Ureter (tissue), 1 donor: ENCODE results near the gene LAMA5. TPM values are rescaled to one million over a fixed set of nuclear protein-coding genes. Genes with fewer than 3 reads are reported as not detected.

Experiments
- DNase-seq: peaks from one replicate; pipeline ENCODE4 v3.0.0-alpha.2; 2020; ENCODE audit warnings: low spot score
- total RNA-seq: library from RNA; stranded (reverse); gene quantifications from one replicate; pipeline ENCODE4 v1.2.4, GENCODE V29; 2023
- donor health status: DM: yes; HTN: yes; CAD: no.

Gene LAMA5
- total RNA-seq, 1 donor from 2014 or later: 433 TPM

- no peak for DNase-seq
These were observed 77.2 kb downstream of the LAMA5 start for GRCh38 chr20:62289898-62290297.

GRCh38 chr20:62289131-62289530 is 78.0 kb downstream of the LAMA5 start:
- no peak for DNase-seq

DNA sequence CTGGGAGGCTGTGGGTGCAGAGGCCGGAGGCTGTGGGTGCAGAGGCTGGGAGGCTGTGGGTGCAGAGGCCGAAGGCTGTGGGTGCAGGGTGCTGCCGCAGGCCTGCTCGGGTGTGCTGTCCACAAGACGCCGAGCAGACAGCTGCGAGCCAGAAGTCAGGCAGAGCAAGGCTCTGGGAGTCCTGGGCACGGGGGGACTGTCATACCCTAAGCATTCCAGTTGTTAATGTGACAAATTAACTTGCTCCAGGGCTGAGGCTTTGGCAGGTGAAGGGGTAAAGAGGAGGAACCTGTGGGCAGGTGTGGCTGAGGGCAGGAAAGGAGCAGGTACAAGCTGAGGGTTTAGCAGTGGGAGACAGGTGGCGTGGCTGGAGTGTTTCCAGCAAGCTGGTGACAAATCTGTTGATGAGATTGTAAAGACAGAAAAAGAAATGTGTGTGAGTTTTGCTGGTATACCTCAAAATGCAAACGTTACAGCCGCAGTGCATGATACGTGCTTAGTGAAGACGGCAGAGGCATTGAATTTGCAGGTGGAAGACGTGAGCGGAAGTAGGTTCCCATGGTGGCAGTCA is 78.5 kb downstream of the LAMA5 start:
- no peak for DNase-seq

- DNase-seq: no peak
These were observed 79.2 kb downstream of the LAMA5 start for GRCh38 chr20:62287759-62288534.

GRCh38 chr20:62287129-62287528 is 80.0 kb downstream of the LAMA5 start:
- DNase-seq: no peak

- DNase-seq: no peak
These were observed 80.5 kb downstream of the LAMA5 start for GRCh38 chr20:62286493-62287064.

DNA sequence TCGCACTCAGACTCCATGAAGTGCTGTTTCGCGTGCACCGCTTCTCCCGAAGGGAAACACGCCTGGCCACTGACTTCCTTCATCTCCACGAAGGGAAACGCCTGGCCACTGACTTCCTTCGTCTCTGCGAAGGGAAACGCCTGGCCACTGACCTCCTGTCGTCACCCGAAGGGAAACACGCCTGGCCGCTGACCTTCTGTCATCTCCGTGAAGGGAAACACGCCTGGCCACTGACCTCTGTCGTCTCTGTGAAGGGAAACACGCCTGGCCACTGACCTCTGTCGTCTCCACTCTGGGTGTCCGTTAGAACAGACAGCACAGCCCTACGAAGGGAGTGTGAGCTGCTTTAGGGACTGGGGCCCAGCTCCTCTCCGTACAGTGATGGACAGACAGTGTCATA is 81.4 kb downstream of the LAMA5 start:
- DNase-seq: no peak

GRCh38 chr20:62285151-62285550 is 82.0 kb downstream of the LAMA5 start:
- no peak for DNase-seq

DNA sequence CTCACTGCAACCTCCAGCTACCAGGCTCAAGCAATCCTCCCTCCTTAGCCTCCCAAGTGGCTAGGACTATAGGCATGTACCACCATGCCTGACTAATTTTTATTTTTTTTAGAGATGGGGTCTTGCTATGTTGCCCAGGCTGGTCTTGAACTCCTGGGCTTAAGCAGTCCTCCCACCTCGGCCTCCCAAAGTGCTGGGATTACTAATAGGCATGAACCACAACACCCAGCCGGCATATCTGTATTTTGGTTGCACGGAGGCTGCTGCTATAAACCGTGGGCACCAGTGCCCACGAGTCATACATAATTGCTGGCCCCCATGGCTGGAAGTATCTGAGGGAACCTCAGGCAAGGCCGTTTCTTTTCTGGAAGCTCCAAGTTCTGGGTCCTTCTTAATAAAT is 82.7 kb downstream of the LAMA5 start:
- DNase-seq: no peak

- DNase-seq: no peak
These were observed 84.1 kb downstream of the LAMA5 start for GRCh38 chr20:62282877-62283503.

GRCh38 chr20:62282103-62282502 is 85.0 kb downstream of the LAMA5 start:
- no peak for DNase-seq

GRCh38 chr20:62281161-62281933 is 85.8 kb downstream of the LAMA5 start:
- DNase-seq: no peak

GRCh38 chr20:62280303-62280702 is 86.8 kb downstream of the LAMA5 start:
- DNase-seq: no peak

DNA sequence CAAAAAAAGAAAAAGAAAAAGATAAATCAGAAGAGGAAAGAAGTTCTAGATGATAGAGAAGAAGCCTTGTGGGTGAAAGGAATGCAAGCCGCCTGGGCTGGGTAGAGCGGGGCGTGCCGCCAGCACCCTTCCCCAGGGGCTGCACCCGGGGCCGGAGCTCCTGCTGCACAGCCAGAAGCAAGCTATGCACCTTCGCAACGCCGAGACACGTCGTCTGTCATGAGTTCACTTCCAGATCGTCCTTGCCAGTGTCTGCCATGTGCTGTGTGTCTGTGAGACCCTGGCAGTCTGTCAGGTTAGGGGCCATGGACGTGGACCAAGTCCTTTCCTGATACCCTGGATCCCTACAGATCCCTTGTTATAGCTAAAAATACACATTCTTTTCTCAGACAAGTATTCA is 89.9 kb downstream of the LAMA5 start:
- no peak for DNase-seq

GRCh38 chr20:62276439-62276838 is 90.7 kb downstream of the LAMA5 start:
- no peak for DNase-seq

DNA sequence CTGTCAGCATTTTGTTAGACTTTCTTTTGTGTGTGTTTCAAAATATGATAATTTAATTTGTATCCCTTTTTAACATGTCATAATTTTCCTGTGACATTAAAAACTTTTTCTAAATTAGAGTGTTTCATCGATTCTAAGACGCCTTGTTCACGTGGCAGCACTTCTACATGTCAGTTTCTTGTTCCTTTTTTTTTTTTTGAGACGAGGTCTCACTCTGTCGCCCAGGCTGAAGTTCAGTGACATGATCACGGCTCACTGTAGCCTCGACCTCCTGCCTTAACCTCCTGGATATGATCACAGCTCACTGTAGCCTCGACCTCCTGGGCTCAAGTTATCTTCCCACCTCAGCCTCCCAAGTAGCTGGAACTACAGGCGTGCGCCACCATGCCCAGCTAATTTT is 91.9 kb downstream of the LAMA5 start:
- no peak for DNase-seq

GRCh38 chr20:62274332-62274950 is 92.7 kb downstream of the LAMA5 start:
- no peak for DNase-seq

- DNase-seq: no peak
These were observed 93.7 kb downstream of the LAMA5 start for GRCh38 chr20:62273416-62273815.

DNA sequence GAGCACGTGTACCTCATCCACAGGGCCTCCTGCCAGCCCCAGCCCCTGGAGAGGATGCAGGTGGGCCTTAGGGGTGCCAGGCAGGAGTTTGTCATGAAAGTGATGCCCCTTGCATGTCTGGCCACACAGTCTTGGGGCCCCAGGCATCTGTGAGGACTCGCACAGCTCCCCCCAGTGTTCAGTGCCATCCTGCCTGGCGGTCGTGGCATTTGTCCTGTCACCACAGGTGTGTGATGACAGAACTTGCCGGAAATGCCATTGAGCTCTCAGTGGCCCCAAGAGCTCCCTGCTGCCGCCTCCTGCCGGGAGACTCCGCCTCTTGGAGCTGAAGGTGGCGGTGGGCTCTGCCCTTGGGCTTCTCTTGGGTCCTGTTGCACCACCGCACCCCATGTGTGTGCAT is 94.9 kb downstream of the LAMA5 start:
- DNase-seq: no peak

DNA sequence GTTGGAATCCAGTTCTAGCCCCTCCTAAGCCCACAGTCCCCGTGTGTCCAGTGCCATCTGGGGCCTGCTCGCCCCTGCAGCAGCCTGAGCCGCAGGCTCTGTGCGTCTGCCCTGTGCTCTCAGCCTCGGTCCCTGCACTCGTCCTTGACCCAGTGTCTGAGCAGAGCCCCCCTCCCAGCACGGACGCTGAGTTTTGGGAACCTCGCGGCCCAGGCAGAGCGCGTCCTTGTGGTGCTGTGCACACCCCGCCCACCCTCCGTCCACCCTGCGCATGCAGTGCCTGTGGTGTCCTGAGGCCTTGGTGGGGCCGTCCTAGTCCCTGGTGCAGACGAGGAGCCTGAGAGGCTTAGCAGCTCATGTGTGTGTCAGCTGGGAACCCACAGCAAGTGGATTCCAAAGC is 97.2 kb downstream of the LAMA5 start:
- DNase-seq: no peak

DNA sequence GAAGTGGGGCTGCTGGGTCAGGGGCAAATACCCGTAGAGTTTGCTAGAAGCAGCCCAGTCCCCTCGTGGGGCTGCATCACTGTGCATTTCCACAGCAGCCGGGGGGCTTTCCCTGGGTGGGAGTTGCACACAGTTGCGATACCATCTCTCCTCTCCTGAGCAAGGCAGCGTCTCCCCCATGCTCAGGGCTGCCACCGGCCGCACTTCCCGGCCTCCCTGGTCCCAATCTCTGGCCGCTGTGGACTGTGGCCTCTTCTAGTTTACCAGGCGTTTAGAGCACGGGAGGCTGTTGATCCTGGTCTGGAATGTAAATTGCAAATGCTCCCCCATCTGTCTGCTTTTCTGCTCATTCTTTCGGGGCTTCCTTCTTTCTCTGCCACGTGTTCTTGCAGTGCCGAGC is 97.7 kb downstream of the LAMA5 start:
- no peak for DNase-seq
